ENCODE measurements around the gene LIMK1. TPM values are rescaled to one million over a fixed set of nuclear protein-coding genes. Genes with fewer than 3 reads are reported as not detected.

LIMK1 gene
- total RNA-seq, 1 donor from 2014 or later = 79.3 TPM

GRCh38 chr7:74141705-74142104 is 58.1 kb downstream of the LIMK1 start:
- H3K4me3 ChIP-seq (ENCODE audit: low read depth, low read length) = no peak overlapping the region
- TF ChIP-seq, protein P1, sequence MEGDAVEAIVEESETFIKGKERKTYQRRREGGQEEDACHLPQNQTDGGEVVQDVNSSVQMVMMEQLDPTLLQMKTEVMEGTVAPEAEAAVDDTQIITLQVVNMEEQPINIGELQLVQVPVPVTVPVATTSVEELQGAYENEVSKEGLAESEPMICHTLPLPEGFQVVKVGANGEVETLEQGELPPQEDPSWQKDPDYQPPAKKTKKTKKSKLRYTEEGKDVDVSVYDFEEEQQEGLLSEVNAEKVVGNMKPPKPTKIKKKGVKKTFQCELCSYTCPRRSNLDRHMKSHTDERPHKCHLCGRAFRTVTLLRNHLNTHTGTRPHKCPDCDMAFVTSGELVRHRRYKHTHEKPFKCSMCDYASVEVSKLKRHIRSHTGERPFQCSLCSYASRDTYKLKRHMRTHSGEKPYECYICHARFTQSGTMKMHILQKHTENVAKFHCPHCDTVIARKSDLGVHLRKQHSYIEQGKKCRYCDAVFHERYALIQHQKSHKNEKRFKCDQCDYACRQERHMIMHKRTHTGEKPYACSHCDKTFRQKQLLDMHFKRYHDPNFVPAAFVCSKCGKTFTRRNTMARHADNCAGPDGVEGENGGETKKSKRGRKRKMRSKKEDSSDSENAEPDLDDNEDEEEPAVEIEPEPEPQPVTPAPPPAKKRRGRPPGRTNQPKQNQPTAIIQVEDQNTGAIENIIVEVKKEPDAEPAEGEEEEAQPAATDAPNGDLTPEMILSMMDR (conservative IDR thresholded peaks at IDR 0.05; ENCODE audit: low read depth, low read length) = no peak
- DNase-seq (ENCODE audit: low read depth) = no peak

DNA sequence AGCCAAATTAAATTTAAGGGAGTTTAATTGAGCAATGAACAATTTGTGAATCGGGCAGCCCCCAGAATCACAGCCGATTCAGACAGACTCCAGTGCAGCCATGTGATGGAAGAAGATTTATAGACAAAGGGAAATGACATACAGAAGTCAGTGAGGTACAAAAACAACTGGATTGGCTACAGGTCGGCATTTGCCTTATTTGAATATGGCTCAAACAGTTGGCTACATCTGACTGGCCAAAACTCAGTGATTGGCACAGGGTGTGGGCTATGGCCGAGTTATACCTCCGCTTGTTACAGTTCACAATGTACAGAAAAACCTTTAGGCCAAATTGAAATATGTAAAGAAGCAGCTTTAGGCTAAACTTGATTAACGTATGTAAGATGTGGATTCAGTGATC is 59.8 kb downstream of the LIMK1 start:
- TF ChIP-seq, protein P1 (conservative IDR thresholded peaks at IDR 0.05; ENCODE audit: low read depth, low read length) = no peak
- DNase-seq (ENCODE audit: low read depth) = no peak
- no peak overlapping the region for H3K4me3 ChIP-seq (ENCODE audit: low read depth, low read length)

GRCh38 chr7:74148491-74148890 is 64.9 kb downstream of the LIMK1 start:
- no peak for DNase-seq (ENCODE audit: low read depth)
- no peak overlapping the region for H3K4me3 ChIP-seq (ENCODE audit: low read depth, low read length)
- TF ChIP-seq, protein P1 (conservative IDR thresholded peaks at IDR 0.05; ENCODE audit: low read depth, low read length) = no peak

DNA sequence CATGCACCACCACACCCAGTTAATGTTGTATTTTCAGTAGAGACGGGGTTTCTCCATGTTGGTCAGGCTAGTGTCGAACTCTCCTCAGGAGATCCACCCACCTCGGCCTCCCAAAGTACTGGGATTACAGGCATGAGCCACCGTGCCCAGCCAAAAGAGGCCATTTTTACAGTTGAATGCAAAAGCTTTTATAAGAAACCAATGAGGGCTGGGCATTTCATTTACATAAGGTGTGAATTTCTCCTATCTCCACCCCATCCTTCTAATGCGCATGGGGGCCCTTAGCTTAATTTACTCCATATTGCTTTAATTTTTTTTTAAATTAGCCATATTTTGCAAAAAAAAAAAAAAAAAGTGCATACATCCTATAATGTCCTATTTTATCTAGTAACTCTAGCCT is 65.5 kb downstream of the LIMK1 start:
- no peak for DNase-seq (ENCODE audit: low read depth)
- TF ChIP-seq, protein P1 (conservative IDR thresholded peaks at IDR 0.05; ENCODE audit: low read depth, low read length) = no peak
- no peak overlapping the region for H3K4me3 ChIP-seq (ENCODE audit: low read depth, low read length)

GRCh38 chr7:74149603-74150002 is 66.0 kb downstream of the LIMK1 start:
- TF ChIP-seq, protein P1 (conservative IDR thresholded peaks at IDR 0.05; ENCODE audit: low read depth, low read length) = no peak
- no peak overlapping the region for H3K4me3 ChIP-seq (ENCODE audit: low read depth, low read length)
- no peak for DNase-seq (ENCODE audit: low read depth)

DNA sequence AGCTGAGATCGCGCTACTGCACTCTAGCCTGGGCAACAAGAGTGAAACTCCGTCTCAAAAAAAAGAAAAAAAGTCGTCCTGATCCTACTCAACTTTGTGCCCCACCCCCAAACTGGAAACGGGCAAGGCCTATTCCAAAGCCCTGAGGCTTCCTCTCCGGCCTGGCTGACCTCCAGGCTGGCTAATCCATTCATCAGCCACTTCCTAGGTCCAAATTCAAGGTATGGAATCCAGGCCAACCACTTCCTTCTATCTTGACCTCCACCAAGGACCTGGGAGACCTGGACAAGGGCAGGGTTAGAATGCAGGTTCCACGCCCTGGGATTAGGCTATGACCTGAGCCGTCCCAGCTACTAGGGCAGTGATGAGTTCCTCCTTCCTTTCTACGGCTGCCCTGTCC is 70.1 kb downstream of the LIMK1 start:
- TF ChIP-seq, protein P1 (conservative IDR thresholded peaks at IDR 0.05; ENCODE audit: low read depth, low read length) = no peak
- no peak overlapping the region for H3K4me3 ChIP-seq (ENCODE audit: low read depth, low read length)
- no peak for DNase-seq (ENCODE audit: low read depth)

- H3K4me3 ChIP-seq (ENCODE audit: low read depth, low read length) = no peak overlapping the region
- TF ChIP-seq, protein P1 (conservative IDR thresholded peaks at IDR 0.05; ENCODE audit: low read depth, low read length) = no peak
- DNase-seq (ENCODE audit: low read depth) = no peak
Measured at GRCh38 chr7:74155810-74156395, 72.3 kb downstream of the LIMK1 start.
